A549 (cell line): ENCODE results near the gene ELN. TPM values are rescaled to one million over a fixed set of nuclear protein-coding genes. Genes with fewer than 3 reads are reported as not detected.
A peak's percentile ranks its signal among the peaks of the same experiment; 100 is the strongest.

Source experiments
- ATAC-seq, 2 experiments: fragments of 200-7000 bp in 1 of 2; fragments of >200 bp in 1 of 2; cut with Nextera tagmentation in 1 of 2; cut with Tn5 transposase in 1 of 2; 3 replicates each; pipeline versions ENCODE4 v1.8.0 to v1.9.1; 2018 to 2020; ENCODE audit warnings: mild to moderate bottlenecking in 1 of 2, moderate library complexity in 1 of 2
- CTCF ChIA-PET: fragments of 300-600 bp; sonication (Branson Sonifier 250); formaldehyde crosslinking; extraction: SDS; loops from one replicate; lab custom pipeline; 2021; ENCODE audit warnings: antibody characterized with exemption, inconsistent platforms; lab: Yijun Ruan, JAX
- POLR2A ChIA-PET: fragments of 350-600 bp; formaldehyde crosslinking; extraction: SDS; loops from one replicate; lab custom pipeline; 2021; ENCODE audit warnings: antibody characterized with exemption, inconsistent platforms; lab: Yijun Ruan, JAX
- DNase-seq, 2 experiments: peaks; one replicate each; pipeline versions ENCODE4 v3.0.0 to v3.0.0-alpha.2; 2011 to 2016; ENCODE audit warnings: low read depth in 1 of 2, low spot score in 1 of 2
- FAIRE-seq: peaks from 2 replicates; lab custom pipeline; 2011; peaks lifted over from hg19 to GRCh38; lab: Jason Lieb, UNC
- H3K27ac ChIP-seq, 2 experiments: fragments of >200 bp; sonication (Bioruptor Twin); formaldehyde crosslinking; 3 replicates each; pipeline ENCODE4 v1.5.1; 2016 to 2017
- H3K4me1 ChIP-seq: fragments of >200 bp; sonication (Bioruptor Twin); formaldehyde crosslinking; 3 replicates; pipeline ENCODE4 v1.6.1; 2016
- H3K4me2 ChIP-seq: fragments of >200 bp; sonication (Bioruptor Twin); formaldehyde crosslinking; 3 replicates; pipeline ENCODE4 v1.6.1; 2016
- H3K4me3 ChIP-seq: fragments of >200 bp; sonication (Bioruptor Twin); formaldehyde crosslinking; 3 replicates; pipeline ENCODE4 v1.5.1; 2016
- H3K9me3 ChIP-seq: fragments of >200 bp; sonication (Bioruptor Twin); formaldehyde crosslinking; 3 replicates; pipeline ENCODE4 v1.6.1; 2016
- CBX8 ChIP-seq: fragments of 200-600 bp; sonication (generic); IDR thresholded peaks from 2 replicates; pipeline ENCODE4 v1.6.1; 2016
- ELK1 ChIP-seq: fragments of 150-350 bp; IDR thresholded peaks from 2 replicates; pipeline ENCODE4 v1.6.1; 2014; ENCODE audit warnings: low read depth, mild to moderate bottlenecking, low read length
- ESRRA ChIP-seq: fragments of 150-350 bp; IDR thresholded peaks from 2 replicates; pipeline ENCODE4 v1.6.1; 2014; ENCODE audit warnings: mild to moderate bottlenecking, low read length, borderline replicate concordance
- FOSB ChIP-seq: fragments of 250-450 bp; sonication (Bioruptor Pico); IDR thresholded peaks from 2 replicates; pipeline ENCODE4 v1.5.0; 2020; ENCODE audit warnings: mild to moderate bottlenecking, moderate library complexity
- FOSL2 ChIP-seq, 2 experiments: fragments of 450-650 bp in 1 of 2; fragments of >200 bp in 1 of 2; sonication (Bioruptor Twin) in 1 of 2; formaldehyde crosslinking; IDR thresholded peaks; 2 replicates each; pipeline versions ENCODE4 v1.5.0 to v1.6.1; 2016 to 2020; ENCODE audit warnings: mild to moderate bottlenecking in 1 of 2, moderate library complexity in 1 of 2
- FOXS1 ChIP-seq: fragments of 250-450 bp; sonication (Bioruptor Pico); IDR thresholded peaks from 2 replicates; pipeline ENCODE4 v1.5.0; 2020; ENCODE audit warnings: mild to moderate bottlenecking, moderate library complexity
- HOXB13 ChIP-seq: fragments of 250-450 bp; sonication (Bioruptor Pico); IDR thresholded peaks from 2 replicates; pipeline ENCODE4 v1.5.0; 2020; ENCODE audit warnings: low read depth, mild to moderate bottlenecking, moderate library complexity
- JUN ChIP-seq, 2 experiments: fragments of >200 bp; sonication (Bioruptor Twin); formaldehyde crosslinking; IDR thresholded peaks; 2 replicates in 1 of 2; 3 replicates in 1 of 2; pipeline ENCODE4 v1.6.1; 2016 to 2017
- MAFK ChIP-seq: fragments of 450-650 bp; IDR thresholded peaks from 2 replicates; pipeline ENCODE4 v1.6.1; 2014; ENCODE audit not compliant: partially characterized antibody
- MAX ChIP-seq: IDR thresholded peaks from 2 replicates; pipeline ENCODE4 v1.6.1; 2012
- MYC ChIP-seq: IDR thresholded peaks from 2 replicates; pipeline ENCODE4 v1.6.1; 2012; ENCODE audit warnings: mild to moderate bottlenecking, inconsistent platforms, low read length, improper control_type of control experiment, borderline replicate concordance
- NR3C1 ChIP-seq: fragments of >200 bp; sonication (Bioruptor Twin); formaldehyde crosslinking; IDR thresholded peaks from 3 replicates; pipeline ENCODE4 v1.6.1; 2017
- RAD21 ChIP-seq, 2 experiments: fragments of >200 bp in 1 of 2; sonication (Bioruptor Twin) in 1 of 2; formaldehyde crosslinking in 1 of 2; IDR thresholded peaks in 1 of 2; conservative IDR thresholded peaks in 1 of 2; 2 replicates in 1 of 2; 3 replicates in 1 of 2; pipeline ENCODE4 v1.6.1; 2012 to 2018; ENCODE audit warnings: inconsistent platforms in 1 of 2
- RCOR1 ChIP-seq: fragments of 150-350 bp; IDR thresholded peaks from 2 replicates; pipeline ENCODE4 v1.6.1; 2014; ENCODE audit warnings: antibody characterized with exemption, low read length, low read depth
- SMC3 ChIP-seq: fragments of >200 bp; sonication (Bioruptor Twin); formaldehyde crosslinking; IDR thresholded peaks from 3 replicates; pipeline ENCODE4 v1.6.1; 2018; ENCODE audit warnings: inconsistent platforms
- USF2 ChIP-seq: fragments of 450-650 bp; IDR thresholded peaks from 2 replicates; pipeline ENCODE4 v1.6.1; 2014; ENCODE audit warnings: antibody characterized with exemption
- WGBS: methylation state at CpG from one replicate; pipeline ENCODE4 v1.1.6; 2017; ENCODE audit errors: missing lambda C conversion rate; 5-methylcytosine and 5-hydroxymethylcytosine counted together
- polyA plus RNA-seq, 4 experiments: library from polyadenylated mRNA; depleted of rRNA in 3 of 4; stranded (reverse); fragments of >200 nt; fragmentation: RNase III in 1 of 4; extraction: RNeasy Plus Mini Kit Qiagen cat#74134 plus additional on column Dnase treatment in 1 of 4; gene quantifications; 2 replicates in 3 of 4; 3 replicates in 1 of 4; pipeline ENCODE4 v1.2.3, GENCODE V29; 2011 to 2017
- TF ChIP-seq, protein P1 (sequence below): fragments of >200 bp; sonication (Bioruptor Twin); formaldehyde crosslinking; IDR thresholded peaks from 2 replicates; pipeline ENCODE4 v1.6.1; 2016
- TF ChIP-seq, protein P2 (sequence below): fragments of 250-450 bp; sonication (Bioruptor Pico); IDR thresholded peaks from 2 replicates; pipeline ENCODE4 v1.5.0; 2021; ENCODE audit warnings: mild to moderate bottlenecking, moderate library complexity, borderline replicate concordance

The ELN gene
- polyA plus RNA-seq, 2 of the 4 experiments (the other 2 are of a cell fraction): 0.09 to 0.16 TPM

- TF ChIP-seq NR3C1 (no peak), MYC (0 out of 2 replicates have a peak, but pooled peaks have one; percentile 33), JUN (IDR thresholded peaks at IDR 0.05) (peak in 1 of 2 experiments; percentile 34; a peak in 1 of 5 replicates), MAX (peak; percentile 47; the same call in 1 of the 2 replicates), RAD21 (conservative IDR thresholded peaks at IDR 0.05 in 1 of 2, IDR thresholded peaks at IDR 0.05 in 1 of 2) (no peak), ELK1 (no peak), MAFK (no peak), SMC3 (no peak), RCOR1 (peak; percentile 97), CBX8 (no peak), FOXS1 (CRISPR knock-in tag) (no peak), HOXB13 (CRISPR knock-in tag) (no peak), FOSB (CRISPR knock-in tag) (no peak)
- TF ChIP-seq, protein P1, sequence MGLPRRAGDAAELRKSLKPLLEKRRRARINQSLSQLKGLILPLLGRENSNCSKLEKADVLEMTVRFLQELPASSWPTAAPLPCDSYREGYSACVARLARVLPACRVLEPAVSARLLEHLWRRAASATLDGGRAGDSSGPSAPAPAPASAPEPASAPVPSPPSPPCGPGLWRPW: no peak
- TF ChIP-seq, protein P2, sequence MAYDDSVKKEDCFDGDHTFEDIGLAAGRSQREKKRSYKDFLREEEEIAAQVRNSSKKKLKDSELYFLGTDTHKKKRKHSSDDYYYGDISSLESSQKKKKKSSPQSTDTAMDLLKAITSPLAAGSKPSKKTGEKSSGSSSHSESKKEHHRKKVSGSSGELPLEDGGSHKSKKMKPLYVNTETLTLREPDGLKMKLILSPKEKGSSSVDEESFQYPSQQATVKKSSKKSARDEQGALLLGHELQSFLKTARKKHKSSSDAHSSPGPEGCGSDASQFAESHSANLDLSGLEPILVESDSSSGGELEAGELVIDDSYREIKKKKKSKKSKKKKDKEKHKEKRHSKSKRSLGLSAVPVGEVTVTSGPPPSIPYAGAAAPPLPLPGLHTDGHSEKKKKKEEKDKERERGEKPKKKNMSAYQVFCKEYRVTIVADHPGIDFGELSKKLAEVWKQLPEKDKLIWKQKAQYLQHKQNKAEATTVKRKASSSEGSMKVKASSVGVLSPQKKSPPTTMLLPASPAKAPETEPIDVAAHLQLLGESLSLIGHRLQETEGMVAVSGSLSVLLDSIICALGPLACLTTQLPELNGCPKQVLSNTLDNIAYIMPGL: no peak
- TF ChIP-seq, all 56 proteins: peak for 9
These were observed 34.0 kb downstream of the ELN start (continued) for GRCh38 chr7:74061840-74062539.

- no peak for DNase-seq
- Histone ChIP-seq H3K4me1 (peaks cover 25% of the 10 kb centered on the region), H3K9me3 (no peaks in the 10 kb centered on the region), H3K4me3 (no peak overlapping the region), H3K27ac (peak overlapping the region in 1 of 2 experiments; percentile 93; a peak in 3 of 6 replicates), H3K4me2 (no peak overlapping the region)
- FAIRE-seq: no peak
- ChIA-PET POLR2A (no interaction called here), CTCF (interaction anchor here (3.9 kb wide), 1 partner anchor 337 kb away, joined by 23 read pairs; no protein-coding TSS in a partner anchor)
- no peak for ATAC-seq
- no peak for TF ChIP-seq FOSL2 (IDR thresholded peaks at IDR 0.05)
- TF ChIP-seq FOSL2 (CRISPR knock-in tag; IDR thresholded peaks at IDR 0.05): no peak
- TF ChIP-seq NR3C1: no peak
- no peak for TF ChIP-seq ESRRA
- TF ChIP-seq, protein P2: no peak
- TF ChIP-seq CBX8: no peak
- no peak for TF ChIP-seq USF2
- WGBS: 93% methylated on average over 13 of the region's 14 CpGs
These were observed 35.3 kb downstream of the ELN start for GRCh38 chr7:74063223-74063641.
